AG20443 (cell line): ENCODE data around the gene NGDN.

ENCODE experiments used
- DNase-seq: peaks from one replicate; pipeline ENCODE4 v3.0.0; 2012; ENCODE audit warnings: low spot score, mixed read lengths

The NGDN gene

GRCh38 chr14:23521785-23522640 is 52.5 kb downstream of the NGDN start:
- DNase-seq, result no peak

- DNase-seq, result no peak
These were observed 53.2 kb downstream of the NGDN start for GRCh38 chr14:23522643-23523198.

GRCh38 chr14:23523229-23524016 is 53.9 kb downstream of the NGDN start:
- no peak for DNase-seq

GRCh38 chr14:23524954-23525353 is 55.5 kb downstream of the NGDN start:
- DNase-seq, result no peak

GRCh38 chr14:23525611-23526010 is 56.1 kb downstream of the NGDN start:
- DNase-seq, result no peak
